ENCODE measurements around the gene RUFY1. TPM values are rescaled to one million over a fixed set of nuclear protein-coding genes. Genes with fewer than 3 reads are reported as not detected.

Gene RUFY1
- total and polyA plus RNA-seq, 9 of the 15 experiments (the other 6 are each of a cell fraction or from before 2014, with no cell fraction given): 5.0 to 41.7 (median 29.6) TPM

DNA sequence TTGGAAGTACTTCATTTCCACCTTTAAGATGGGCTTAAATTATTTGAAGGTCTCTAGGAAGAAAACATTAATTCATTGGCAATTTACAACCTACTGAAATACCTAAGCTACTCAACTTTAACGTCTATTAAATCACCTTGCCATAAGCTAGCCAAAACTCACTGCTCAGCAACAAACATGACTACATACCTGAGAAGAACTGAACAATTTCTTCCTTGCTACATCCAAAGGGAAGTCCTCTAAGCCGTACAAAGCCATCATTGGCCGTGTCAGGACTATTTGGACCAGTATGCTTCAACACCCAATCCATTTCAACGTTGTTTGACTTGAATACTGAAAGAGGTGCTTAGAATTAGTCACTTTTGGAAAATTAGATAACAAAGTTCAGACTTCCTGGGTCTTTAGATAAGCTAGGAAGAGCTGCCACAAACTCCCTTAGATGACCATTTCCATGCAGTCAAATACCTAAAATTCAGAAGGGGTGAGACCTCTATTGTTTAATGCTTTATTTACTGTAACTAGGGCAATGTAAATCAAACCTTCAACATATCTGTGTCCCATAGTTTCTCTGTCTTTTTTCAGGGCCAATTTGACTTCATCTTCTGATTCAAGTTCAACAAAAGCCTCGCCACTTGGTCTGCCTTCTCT is 70.5 kb downstream of the RUFY1 start (continued):
- TF ChIP-seq, protein P1, sequence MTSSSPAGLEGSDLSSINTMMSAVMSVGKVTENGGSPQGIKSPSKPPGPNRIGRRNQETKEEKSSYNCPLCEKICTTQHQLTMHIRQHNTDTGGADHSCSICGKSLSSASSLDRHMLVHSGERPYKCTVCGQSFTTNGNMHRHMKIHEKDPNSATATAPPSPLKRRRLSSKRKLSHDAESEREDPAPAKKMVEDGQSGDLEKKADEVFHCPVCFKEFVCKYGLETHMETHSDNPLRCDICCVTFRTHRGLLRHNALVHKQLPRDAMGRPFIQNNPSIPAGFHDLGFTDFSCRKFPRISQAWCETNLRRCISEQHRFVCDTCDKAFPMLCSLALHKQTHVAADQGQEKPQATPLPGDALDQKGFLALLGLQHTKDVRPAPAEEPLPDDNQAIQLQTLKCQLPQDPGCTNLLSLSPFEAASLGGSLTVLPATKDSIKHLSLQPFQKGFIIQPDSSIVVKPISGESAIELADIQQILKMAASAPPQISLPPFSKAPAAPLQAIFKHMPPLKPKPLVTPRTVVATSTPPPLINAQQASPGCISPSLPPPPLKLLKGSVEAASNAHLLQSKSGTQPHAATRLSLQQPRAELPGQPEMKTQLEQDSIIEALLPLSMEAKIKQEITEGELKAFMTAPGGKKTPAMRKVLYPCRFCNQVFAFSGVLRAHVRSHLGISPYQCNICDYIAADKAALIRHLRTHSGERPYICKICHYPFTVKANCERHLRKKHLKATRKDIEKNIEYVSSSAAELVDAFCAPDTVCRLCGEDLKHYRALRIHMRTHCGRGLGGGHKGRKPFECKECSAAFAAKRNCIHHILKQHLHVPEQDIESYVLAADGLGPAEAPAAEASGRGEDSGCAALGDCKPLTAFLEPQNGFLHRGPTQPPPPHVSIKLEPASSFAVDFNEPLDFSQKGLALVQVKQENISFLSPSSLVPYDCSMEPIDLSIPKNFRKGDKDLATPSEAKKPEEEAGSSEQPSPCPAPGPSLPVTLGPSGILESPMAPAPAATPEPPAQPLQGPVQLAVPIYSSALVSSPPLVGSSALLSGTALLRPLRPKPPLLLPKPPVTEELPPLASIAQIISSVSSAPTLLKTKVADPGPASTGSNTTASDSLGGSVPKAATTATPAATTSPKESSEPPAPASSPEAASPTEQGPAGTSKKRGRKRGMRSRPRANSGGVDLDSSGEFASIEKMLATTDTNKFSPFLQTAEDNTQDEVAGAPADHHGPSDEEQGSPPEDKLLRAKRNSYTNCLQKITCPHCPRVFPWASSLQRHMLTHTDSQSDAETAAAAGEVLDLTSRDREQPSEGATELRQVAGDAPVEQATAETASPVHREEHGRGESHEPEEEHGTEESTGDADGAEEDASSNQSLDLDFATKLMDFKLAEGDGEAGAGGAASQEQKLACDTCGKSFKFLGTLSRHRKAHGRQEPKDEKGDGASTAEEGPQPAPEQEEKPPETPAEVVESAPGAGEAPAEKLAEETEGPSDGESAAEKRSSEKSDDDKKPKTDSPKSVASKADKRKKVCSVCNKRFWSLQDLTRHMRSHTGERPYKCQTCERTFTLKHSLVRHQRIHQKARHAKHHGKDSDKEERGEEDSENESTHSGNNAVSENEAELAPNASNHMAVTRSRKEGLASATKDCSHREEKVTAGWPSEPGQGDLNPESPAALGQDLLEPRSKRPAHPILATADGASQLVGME (CRISPR knock-in tag; IDR thresholded peaks at IDR 0.05): no peak
- TF ChIP-seq ZNF668 (CRISPR knock-in tag; IDR thresholded peaks at IDR 0.05) (no peak), CHD2 (IDR thresholded peaks at IDR 0.05; ENCODE audit: low read depth, low read length) (no peak), MECOM (CRISPR knock-in tag; IDR thresholded peaks at IDR 0.05) (no peak), JUND (IDR thresholded peaks at IDR 0.05; ENCODE audit: borderline replicate concordance, low read depth, low read length) (peak; percentile 36; the same call in 1 of the 2 replicates), JUND (tag; IDR thresholded peaks at IDR 0.05; ENCODE audit: borderline replicate concordance, low read depth, low read length) (peak; percentile 23; the same call in 1 of the 3 replicates), ZBTB17 (CRISPR knock-in tag; IDR thresholded peaks at IDR 0.05) (no peak), TEAD1 (CRISPR knock-in tag; IDR thresholded peaks at IDR 0.05) (0 out of 4 replicates have a peak, but pooled peaks of 1 of the 2 experiments have one; percentile 28), ZNF79 (CRISPR knock-in tag; IDR thresholded peaks at IDR 0.05; ENCODE audit: low read depth) (no peak), TAL1 (IDR thresholded peaks at IDR 0.05) (peak; percentile 70), GATA2 (CRISPR knock-in tag; IDR thresholded peaks at IDR 0.05) (no peak), ZNF175 (CRISPR knock-in tag; IDR thresholded peaks at IDR 0.05; ENCODE audit: low read depth) (no peak), ZFP30 (CRISPR knock-in tag; IDR thresholded peaks at IDR 0.05; ENCODE audit: borderline replicate concordance) (no peak), HDAC8 (tag; IDR thresholded peaks at IDR 0.05) (no peak)
